ENCODE measurements around the gene SOSTDC1.
"Not testable (repeated sequence)": the region's sequence is repeated elsewhere in the genome, so short reads cannot be mapped to it uniquely, and the experiment has no call there.

Gene SOSTDC1

GRCh38 chr7:16447876-16448275 lies 17.7 kb downstream of the SOSTDC1 start:
- Histone ChIP-seq H3K4me1 (ENCODE audit: insufficient read depth, low read length) (no peaks in the 10 kb centered on the region), H2AFZ (ENCODE audit: low read depth, low read length) (no peak overlapping the region), H3K36me3 (ENCODE audit: insufficient read depth, low read length) (no peaks in the 10 kb centered on the region), H3K4me3 (ENCODE audit: low read length) (no peak overlapping the region), H3K9me3 (ENCODE audit: low read length) (no peaks in the 10 kb centered on the region), H3K27me3 (ENCODE audit: insufficient read depth, low read length) (no peaks in the 10 kb centered on the region)

GRCh38 chr7:16446508-16446907 lies 19.0 kb downstream of the SOSTDC1 start:
- Histone ChIP-seq H3K9me3 (ENCODE audit: low read length) (no peaks in the 10 kb centered on the region), H3K27me3 (ENCODE audit: insufficient read depth, low read length) (no peaks in the 10 kb centered on the region), H3K4me1 (ENCODE audit: insufficient read depth, low read length) (no peaks in the 10 kb centered on the region), H3K4me3 (ENCODE audit: low read length) (no peak overlapping the region), H2AFZ (ENCODE audit: low read depth, low read length) (no peak overlapping the region), H3K36me3 (ENCODE audit: insufficient read depth, low read length) (no peaks in the 10 kb centered on the region)

- not testable (repeated sequence) for H2AFZ ChIP-seq (ENCODE audit: low read depth, low read length); H3K36me3 ChIP-seq (ENCODE audit: insufficient read depth, low read length); H3K9me3 ChIP-seq (ENCODE audit: low read length); H3K4me1 ChIP-seq (ENCODE audit: insufficient read depth, low read length); H3K27me3 ChIP-seq (ENCODE audit: insufficient read depth, low read length); H3K4me3 ChIP-seq (ENCODE audit: low read length)
Observed at GRCh38 chr7:16443871-16444270, 21.7 kb downstream of the SOSTDC1 start.

- Histone ChIP-seq H3K4me1 (ENCODE audit: insufficient read depth, low read length) (peaks cover 6% of the 10 kb centered on the region), H3K9me3 (ENCODE audit: low read length) (no peaks in the 10 kb centered on the region), H2AFZ (ENCODE audit: low read depth, low read length) (no peak overlapping the region), H3K4me3 (ENCODE audit: low read length) (no peak overlapping the region), H3K27me3 (ENCODE audit: insufficient read depth, low read length) (no peaks in the 10 kb centered on the region), H3K36me3 (ENCODE audit: insufficient read depth, low read length) (no peaks in the 10 kb centered on the region)
Observed at GRCh38 chr7:16438988-16439387, 26.6 kb downstream of the SOSTDC1 start.

- H3K4me1 ChIP-seq (ENCODE audit: insufficient read depth, low read length) = peaks cover 6% of the 10 kb centered on the region
- no peak overlapping the region for H2AFZ ChIP-seq (ENCODE audit: low read depth, low read length)
- H3K36me3 ChIP-seq (ENCODE audit: insufficient read depth, low read length) = no peaks in the 10 kb centered on the region
- H3K4me3 ChIP-seq (ENCODE audit: low read length) = no peak overlapping the region
- H3K27me3 ChIP-seq (ENCODE audit: insufficient read depth, low read length) = no peaks in the 10 kb centered on the region
- no peaks in the 10 kb centered on the region for H3K9me3 ChIP-seq (ENCODE audit: low read length)
Observed at GRCh38 chr7:16436306-16436705, 29.2 kb downstream of the SOSTDC1 start.

- peak overlapping the region; percentile 60 for H2AFZ ChIP-seq (ENCODE audit: low read depth, low read length)
- H3K4me3 ChIP-seq (ENCODE audit: low read length) = no peak overlapping the region
- peaks cover 9% of the 10 kb centered on the region for H3K4me1 ChIP-seq (ENCODE audit: insufficient read depth, low read length)
- no peaks in the 10 kb centered on the region for H3K9me3 ChIP-seq (ENCODE audit: low read length)
- H3K27me3 ChIP-seq (ENCODE audit: insufficient read depth, low read length) = no peaks in the 10 kb centered on the region
- no peaks in the 10 kb centered on the region for H3K36me3 ChIP-seq (ENCODE audit: insufficient read depth, low read length)
Observed at GRCh38 chr7:16433568-16434122, 31.9 kb downstream of the SOSTDC1 start.

GRCh38 chr7:16432425-16432731 lies 33.2 kb downstream of the SOSTDC1 start:
- H3K9me3 ChIP-seq (ENCODE audit: low read length) = no peaks in the 10 kb centered on the region
- H3K36me3 ChIP-seq (ENCODE audit: insufficient read depth, low read length) = no peaks in the 10 kb centered on the region
- no peak overlapping the region for H2AFZ ChIP-seq (ENCODE audit: low read depth, low read length)
- peaks cover 8% of the 10 kb centered on the region for H3K4me1 ChIP-seq (ENCODE audit: insufficient read depth, low read length)
- no peaks in the 10 kb centered on the region for H3K27me3 ChIP-seq (ENCODE audit: insufficient read depth, low read length)
- H3K4me3 ChIP-seq (ENCODE audit: low read length) = no peak overlapping the region

- Histone ChIP-seq H2AFZ (ENCODE audit: low read depth, low read length) (no peak overlapping the region), H3K36me3 (ENCODE audit: insufficient read depth, low read length) (no peaks in the 10 kb centered on the region), H3K4me1 (ENCODE audit: insufficient read depth, low read length) (peaks cover 8% of the 10 kb centered on the region), H3K9me3 (ENCODE audit: low read length) (no peaks in the 10 kb centered on the region), H3K27me3 (ENCODE audit: insufficient read depth, low read length) (no peaks in the 10 kb centered on the region), H3K4me3 (ENCODE audit: low read length) (no peak overlapping the region)
Observed at GRCh38 chr7:16431646-16432424, 33.7 kb downstream of the SOSTDC1 start.

GRCh38 chr7:16430133-16430532 lies 35.4 kb downstream of the SOSTDC1 start:
- H3K9me3 ChIP-seq (ENCODE audit: low read length) = no peaks in the 10 kb centered on the region
- no peak overlapping the region for H3K4me3 ChIP-seq (ENCODE audit: low read length)
- no peak overlapping the region for H2AFZ ChIP-seq (ENCODE audit: low read depth, low read length)
- no peaks in the 10 kb centered on the region for H3K27me3 ChIP-seq (ENCODE audit: insufficient read depth, low read length)
- H3K4me1 ChIP-seq (ENCODE audit: insufficient read depth, low read length) = peaks cover 8% of the 10 kb centered on the region
- no peaks in the 10 kb centered on the region for H3K36me3 ChIP-seq (ENCODE audit: insufficient read depth, low read length)

GRCh38 chr7:16428672-16429071 lies 36.9 kb downstream of the SOSTDC1 start:
- Histone ChIP-seq H3K36me3 (ENCODE audit: insufficient read depth, low read length) (no peaks in the 10 kb centered on the region), H3K4me3 (ENCODE audit: low read length) (no peak overlapping the region), H3K27me3 (ENCODE audit: insufficient read depth, low read length) (no peaks in the 10 kb centered on the region), H2AFZ (ENCODE audit: low read depth, low read length) (no peak overlapping the region), H3K4me1 (ENCODE audit: insufficient read depth, low read length) (peaks cover 8% of the 10 kb centered on the region), H3K9me3 (ENCODE audit: low read length) (no peaks in the 10 kb centered on the region)

- Histone ChIP-seq H3K4me3 (ENCODE audit: low read length) (no peak overlapping the region), H3K27me3 (ENCODE audit: insufficient read depth, low read length) (no peaks in the 10 kb centered on the region), H3K4me1 (ENCODE audit: insufficient read depth, low read length) (peaks cover 8% of the 10 kb centered on the region), H2AFZ (ENCODE audit: low read depth, low read length) (no peak overlapping the region), H3K36me3 (ENCODE audit: insufficient read depth, low read length) (no peaks in the 10 kb centered on the region), H3K9me3 (ENCODE audit: low read length) (no peaks in the 10 kb centered on the region)
Observed at GRCh38 chr7:16428182-16428581, 37.4 kb downstream of the SOSTDC1 start.

- H3K4me1 ChIP-seq (ENCODE audit: insufficient read depth, low read length) = peaks cover 7% of the 10 kb centered on the region
- peaks cover 6% of the 10 kb centered on the region for H3K9me3 ChIP-seq (ENCODE audit: low read length)
Observed at GRCh38 chr7:16423761-16424160, 41.8 kb downstream of the SOSTDC1 start.

GRCh38 chr7:16422917-16423316 lies 42.6 kb downstream of the SOSTDC1 start:
- Histone ChIP-seq H3K4me3 (ENCODE audit: low read length) (no peak overlapping the region), H2AFZ (ENCODE audit: low read depth, low read length) (no peak overlapping the region), H3K9me3 (ENCODE audit: low read length) (peaks cover 6% of the 10 kb centered on the region), H3K4me1 (ENCODE audit: insufficient read depth, low read length) (no peaks in the 10 kb centered on the region), H3K27me3 (ENCODE audit: insufficient read depth, low read length) (no peaks in the 10 kb centered on the region), H3K36me3 (ENCODE audit: insufficient read depth, low read length) (no peaks in the 10 kb centered on the region)

More at GRCh38 chr7:16423761-16424160, 41.8 kb downstream of the SOSTDC1 start:
- Histone ChIP-seq H3K4me3 (ENCODE audit: low read length) (no peak overlapping the region), H3K27me3 (ENCODE audit: insufficient read depth, low read length) (no peaks in the 10 kb centered on the region), H2AFZ (ENCODE audit: low read depth, low read length) (no peak overlapping the region), H3K36me3 (ENCODE audit: insufficient read depth, low read length) (no peaks in the 10 kb centered on the region)

GRCh38 chr7:16422103-16422435 lies 43.5 kb downstream of the SOSTDC1 start:
- Histone ChIP-seq H3K9me3 (ENCODE audit: low read length) (peaks cover 6% of the 10 kb centered on the region), H3K36me3 (ENCODE audit: insufficient read depth, low read length) (no peaks in the 10 kb centered on the region), H3K4me3 (ENCODE audit: low read length) (no peak overlapping the region), H3K27me3 (ENCODE audit: insufficient read depth, low read length) (no peaks in the 10 kb centered on the region), H3K4me1 (ENCODE audit: insufficient read depth, low read length) (no peaks in the 10 kb centered on the region), H2AFZ (ENCODE audit: low read depth, low read length) (no peak overlapping the region)
